C4-2B (cell line): ENCODE data around the gene ZBTB18.

Source experiments
- H3K27ac ChIP-seq: fragments of 450-650 bp; 2 replicates; pipeline ENCODE4 v1.5.1; 2017
- ZFX ChIP-seq: fragments of 450-650 bp; IDR thresholded peaks from 2 replicates; pipeline ENCODE4 v1.6.1; 2017
- TF ChIP-seq, protein P1 (sequence below): fragments of 450-650 bp; conservative IDR thresholded peaks from 2 replicates; pipeline ENCODE4 v1.5.1; 2017; ENCODE audit warnings: mild to moderate bottlenecking

ZBTB18 gene

DNA sequence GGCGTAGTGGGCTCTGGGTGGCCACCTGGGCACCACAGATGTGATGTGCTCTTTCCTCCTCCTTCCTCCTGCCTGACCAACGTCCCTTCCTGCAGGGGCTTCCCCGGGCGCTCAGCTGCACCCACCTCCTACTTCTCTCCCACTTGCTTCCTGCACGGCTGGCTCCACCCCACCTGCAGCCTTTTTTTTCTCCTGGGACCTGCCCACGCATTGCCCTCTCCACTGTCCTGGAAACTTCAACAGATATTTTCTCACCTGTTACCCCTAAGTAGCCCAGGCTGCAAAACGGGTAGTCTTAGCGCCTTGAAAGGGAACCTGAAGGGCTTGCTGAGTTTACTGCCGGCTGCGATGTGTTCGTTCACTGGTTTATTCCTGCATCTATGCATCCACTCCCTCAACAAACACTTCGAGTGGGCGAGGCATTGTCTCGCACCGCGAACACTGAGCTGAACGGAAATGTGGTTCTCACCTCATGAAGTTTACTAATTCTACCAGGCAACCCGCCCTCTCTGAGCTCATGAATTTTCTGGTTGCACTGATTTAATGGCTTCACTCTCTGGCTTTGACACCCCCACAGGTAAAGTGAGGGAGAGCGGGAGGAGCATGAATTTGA, 23.6 kb downstream of the ZBTB18 start:
- TF ChIP-seq, protein P1, sequence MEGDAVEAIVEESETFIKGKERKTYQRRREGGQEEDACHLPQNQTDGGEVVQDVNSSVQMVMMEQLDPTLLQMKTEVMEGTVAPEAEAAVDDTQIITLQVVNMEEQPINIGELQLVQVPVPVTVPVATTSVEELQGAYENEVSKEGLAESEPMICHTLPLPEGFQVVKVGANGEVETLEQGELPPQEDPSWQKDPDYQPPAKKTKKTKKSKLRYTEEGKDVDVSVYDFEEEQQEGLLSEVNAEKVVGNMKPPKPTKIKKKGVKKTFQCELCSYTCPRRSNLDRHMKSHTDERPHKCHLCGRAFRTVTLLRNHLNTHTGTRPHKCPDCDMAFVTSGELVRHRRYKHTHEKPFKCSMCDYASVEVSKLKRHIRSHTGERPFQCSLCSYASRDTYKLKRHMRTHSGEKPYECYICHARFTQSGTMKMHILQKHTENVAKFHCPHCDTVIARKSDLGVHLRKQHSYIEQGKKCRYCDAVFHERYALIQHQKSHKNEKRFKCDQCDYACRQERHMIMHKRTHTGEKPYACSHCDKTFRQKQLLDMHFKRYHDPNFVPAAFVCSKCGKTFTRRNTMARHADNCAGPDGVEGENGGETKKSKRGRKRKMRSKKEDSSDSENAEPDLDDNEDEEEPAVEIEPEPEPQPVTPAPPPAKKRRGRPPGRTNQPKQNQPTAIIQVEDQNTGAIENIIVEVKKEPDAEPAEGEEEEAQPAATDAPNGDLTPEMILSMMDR, result no peak
- TF ChIP-seq ZFX, result no peak
- no peak overlapping the region for H3K27ac ChIP-seq

DNA sequence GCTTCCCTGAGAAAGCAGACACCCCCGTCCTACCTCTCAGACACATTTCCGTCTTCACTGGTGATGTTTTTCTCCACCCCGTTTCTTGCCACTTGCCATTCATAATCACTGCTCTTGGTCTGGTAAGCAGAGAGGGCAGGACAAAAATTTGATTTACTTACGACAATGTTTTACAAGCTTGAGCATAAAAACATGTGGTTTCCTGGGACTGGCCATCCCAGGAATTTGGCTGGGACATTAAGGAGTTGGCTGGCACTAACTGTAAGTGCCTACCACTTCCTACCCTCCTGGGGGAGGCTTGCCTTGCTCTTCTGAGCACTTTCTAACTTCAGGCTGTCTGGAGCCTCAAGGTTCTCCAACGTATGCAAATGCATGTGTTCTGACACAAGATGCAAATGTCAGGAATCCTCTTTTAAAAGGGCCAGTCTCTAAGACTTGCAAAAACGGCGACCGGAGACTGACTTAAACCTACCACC, 24.2 kb downstream of the ZBTB18 start:
- no peak for TF ChIP-seq ZFX
- TF ChIP-seq, protein P1, result no peak
- H3K27ac ChIP-seq, result no peak overlapping the region

DNA sequence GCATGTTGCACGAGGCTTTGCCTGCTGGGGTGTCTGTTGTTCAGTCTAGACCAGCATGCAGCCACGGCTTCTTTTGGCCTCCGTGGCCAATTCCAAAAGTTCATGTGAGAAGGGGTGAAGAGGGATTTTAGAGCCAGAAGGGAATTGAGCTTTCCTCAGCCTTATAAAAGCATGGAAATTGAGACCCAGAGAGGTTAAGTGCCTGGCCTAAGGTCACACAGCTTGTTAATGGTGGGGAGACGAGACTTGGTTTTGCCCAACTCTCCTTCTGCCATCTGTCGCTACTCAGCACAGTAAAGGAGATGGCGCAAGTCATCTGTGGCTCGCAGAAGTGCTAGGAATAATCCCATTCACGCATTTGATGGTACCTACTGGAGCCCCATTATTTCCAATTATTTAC, 25.7 kb downstream of the ZBTB18 start:
- TF ChIP-seq, protein P1, result no peak
- no peak for TF ChIP-seq ZFX
- H3K27ac ChIP-seq, result no peak overlapping the region

DNA sequence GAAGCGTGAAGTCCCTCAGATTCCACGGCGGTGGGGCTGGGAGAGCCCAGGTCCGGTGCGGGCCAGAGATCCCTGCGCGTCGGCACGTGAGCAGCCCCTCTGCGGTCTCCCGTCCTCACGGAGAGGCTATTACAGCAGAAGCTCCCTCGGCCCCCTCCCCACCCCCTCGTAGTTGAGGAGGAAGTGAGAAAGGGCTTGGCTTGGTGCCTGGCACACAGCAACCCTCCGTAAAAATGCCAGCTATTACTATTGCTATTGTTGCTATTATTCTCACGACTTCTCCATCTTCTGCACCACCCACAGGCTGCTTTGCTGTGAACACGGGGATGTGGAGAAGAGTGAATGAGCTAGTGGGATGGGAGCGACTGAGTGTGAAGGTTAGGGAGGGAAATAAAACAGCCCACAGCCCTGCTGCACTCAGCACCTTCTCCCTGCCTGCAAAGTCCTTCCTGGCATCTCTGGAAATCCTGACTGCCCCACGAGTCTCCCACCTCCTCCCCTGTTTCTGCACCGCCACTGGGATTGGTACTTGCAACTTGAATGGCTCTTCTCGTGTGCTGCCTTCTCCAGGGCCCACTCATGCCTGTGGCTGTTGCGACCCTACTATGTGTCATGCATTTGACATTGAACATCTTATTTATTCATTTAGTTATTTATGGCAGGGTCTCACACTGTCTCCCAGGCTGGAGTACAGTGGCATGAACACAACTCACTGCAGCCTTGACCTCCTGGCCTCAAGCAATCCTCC, 26.6 kb downstream of the ZBTB18 start:
- no peak for TF ChIP-seq ZFX
- TF ChIP-seq, protein P1, result no peak
- no peak overlapping the region for H3K27ac ChIP-seq

DNA sequence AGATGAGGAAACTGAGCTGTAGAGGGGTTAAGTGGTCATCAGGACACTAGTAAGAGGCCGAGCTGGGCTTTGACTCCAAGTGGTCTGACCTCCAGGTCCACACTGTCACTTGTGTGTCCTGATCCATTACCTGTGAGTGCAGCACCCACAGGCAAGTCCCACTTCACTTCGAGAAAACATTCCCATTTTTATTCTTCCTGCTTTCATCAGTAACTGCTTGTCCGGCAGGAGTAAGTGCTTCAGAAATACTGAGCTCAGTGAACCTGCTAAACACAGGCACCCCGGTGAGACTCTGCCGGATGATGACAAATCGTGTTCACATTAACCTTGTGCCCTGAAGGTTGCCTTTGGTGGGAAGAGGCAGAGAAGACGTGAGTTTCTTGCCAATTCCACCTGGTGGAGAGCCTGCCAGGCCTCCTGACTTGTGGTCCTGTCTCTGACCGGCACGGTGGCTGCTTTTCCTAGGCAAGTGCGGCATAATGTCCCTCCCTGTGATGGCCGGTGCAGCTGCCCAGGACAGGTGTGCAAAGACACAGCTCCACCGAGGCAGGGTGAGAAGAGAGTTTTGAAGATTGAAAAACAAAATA, 29.4 kb downstream of the ZBTB18 start:
- no peak overlapping the region for H3K27ac ChIP-seq
- no peak for TF ChIP-seq ZFX

DNA sequence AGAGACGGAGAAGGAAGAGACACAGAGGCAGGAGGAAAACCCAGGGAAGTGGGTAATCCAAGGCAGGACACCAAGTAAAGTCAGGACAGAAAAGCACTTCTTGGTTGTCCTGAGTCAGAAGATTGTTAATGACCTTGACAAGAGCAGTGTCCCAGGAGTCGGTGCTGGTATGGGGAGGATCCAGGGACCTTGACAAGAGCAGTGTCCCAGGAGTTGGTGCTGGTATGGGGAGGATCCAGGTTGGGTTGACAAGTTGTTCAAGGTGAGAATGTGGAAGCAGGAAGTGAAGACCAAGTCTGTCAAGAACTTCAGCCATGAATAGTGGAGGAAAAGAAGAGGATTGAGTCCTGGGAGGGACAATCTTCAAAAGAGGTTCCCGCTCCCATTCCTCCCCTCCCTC, 31.9 kb downstream of the ZBTB18 start:
- TF ChIP-seq, protein P1, result no peak
- TF ChIP-seq ZFX, result no peak
- H3K27ac ChIP-seq, result no peak overlapping the region

DNA sequence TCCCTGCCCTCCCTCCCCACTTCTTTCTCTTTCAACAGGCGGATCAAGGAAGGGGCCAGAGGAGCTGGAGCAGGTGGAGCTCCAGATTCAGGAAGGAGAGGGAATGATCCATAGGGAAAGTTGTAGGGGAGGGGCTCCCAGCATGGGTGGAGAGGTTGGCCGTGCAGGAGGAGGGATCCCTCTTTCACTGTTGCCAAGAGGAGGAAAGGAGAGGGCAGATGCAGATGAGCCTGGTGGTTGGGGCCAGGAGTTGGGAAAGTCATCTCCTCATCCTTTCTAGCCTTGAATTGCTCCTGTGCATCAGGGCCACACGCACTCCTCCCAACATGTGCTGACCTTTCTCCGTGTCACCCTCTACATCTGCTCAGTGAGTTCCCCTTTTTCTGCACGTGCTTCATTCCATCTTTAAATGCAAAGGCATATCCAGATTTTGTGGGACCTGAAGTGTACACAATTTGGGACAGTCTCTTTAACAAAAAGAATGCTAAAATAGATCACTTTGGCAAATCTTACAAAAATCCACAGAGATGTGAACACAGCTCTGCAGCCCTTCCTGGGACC, 32.4 kb downstream of the ZBTB18 start:
- TF ChIP-seq, protein P1, result no peak
- no peak for TF ChIP-seq ZFX
- no peak overlapping the region for H3K27ac ChIP-seq
